KMS-11 (cell line): Measurements from ENCODE around the gene SHB.

ENCODE experiments used
- H2AFZ ChIP-seq: fragments of 200-600 bp; sonication (generic); 2 replicates; pipeline ENCODE4 v1.6.1; 2016; ENCODE audit warnings: antibody characterized with exemption, mixed run types, low read depth
- H3K27ac ChIP-seq: fragments of 200-600 bp; sonication (generic); 2 replicates; pipeline ENCODE4 v1.6.1; 2016; ENCODE audit warnings: mild to moderate bottlenecking, mixed run types
- H3K27me3 ChIP-seq: fragments of 200-600 bp; sonication (generic); 2 replicates; pipeline ENCODE4 v1.6.1; 2017; ENCODE audit warnings: mild to moderate bottlenecking, low read depth, mixed run types, moderate library complexity; ENCODE audit not compliant: insufficient read depth
- H3K36me3 ChIP-seq: fragments of 200-600 bp; sonication (generic); 2 replicates; pipeline ENCODE4 v1.6.1; 2017; ENCODE audit warnings: mild to moderate bottlenecking, mixed run types; ENCODE audit not compliant: insufficient read depth
- H3K4me1 ChIP-seq: fragments of 200-600 bp; sonication (generic); 2 replicates; pipeline ENCODE4 v1.6.1; 2016; ENCODE audit warnings: mild to moderate bottlenecking, low read depth, mixed run types; ENCODE audit not compliant: poor library complexity, severe bottlenecking
- H3K4me2 ChIP-seq: fragments of 200-600 bp; sonication (generic); 2 replicates; pipeline ENCODE4 v1.7.0; 2016; ENCODE audit warnings: mild to moderate bottlenecking, mixed run types
- H3K4me3 ChIP-seq: fragments of 200-600 bp; sonication (generic); IDR thresholded peaks from 2 replicates; pipeline ENCODE4 v1.6.1; 2017; ENCODE audit warnings: low read depth, low read length, mixed read lengths; ENCODE audit not compliant: insufficient read depth
- H3K79me2 ChIP-seq: fragments of 200-600 bp; sonication (generic); 2 replicates; pipeline ENCODE4 v1.6.1; 2016; ENCODE audit warnings: low read depth, mixed run types; ENCODE audit not compliant: insufficient read depth
- H3K9ac ChIP-seq: fragments of 200-600 bp; sonication (generic); 2 replicates; pipeline ENCODE4 v1.6.1; 2016; ENCODE audit warnings: mild to moderate bottlenecking, mixed run types
- H4K20me1 ChIP-seq: fragments of 200-600 bp; sonication (generic); 2 replicates; pipeline ENCODE4 v1.6.1; 2016; ENCODE audit warnings: mild to moderate bottlenecking, mixed run types; ENCODE audit not compliant: insufficient read depth
- TF ChIP-seq, protein P1 (sequence below): fragments of 200-600 bp; sonication (generic); conservative IDR thresholded peaks from 2 replicates; pipeline ENCODE4 v1.6.1; 2017; ENCODE audit warnings: low read depth, mild to moderate bottlenecking, antibody characterized with exemption, low read length, moderate library complexity, mixed read lengths

The SHB gene

DNA sequence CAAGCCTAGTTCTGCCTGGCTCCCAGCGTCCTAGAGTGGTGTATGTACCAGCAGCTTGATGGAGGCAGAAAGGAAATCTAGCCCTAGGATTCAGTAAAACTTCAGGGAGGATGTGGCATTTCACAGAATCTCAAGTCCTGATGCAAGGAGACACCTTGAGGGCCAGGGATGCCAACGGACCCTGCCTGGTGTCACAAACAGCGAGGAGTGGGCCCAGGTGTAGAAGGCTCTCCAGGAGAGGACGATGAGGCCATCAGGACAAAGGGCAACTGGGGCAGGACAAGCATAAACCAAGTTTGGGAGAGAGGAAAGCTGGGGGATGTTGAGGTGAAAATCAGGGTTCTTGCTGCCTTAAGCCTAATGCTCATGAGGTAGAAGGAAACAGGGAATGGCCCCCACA lies 83.0 kb downstream of the SHB start:
- TF ChIP-seq, protein P1, sequence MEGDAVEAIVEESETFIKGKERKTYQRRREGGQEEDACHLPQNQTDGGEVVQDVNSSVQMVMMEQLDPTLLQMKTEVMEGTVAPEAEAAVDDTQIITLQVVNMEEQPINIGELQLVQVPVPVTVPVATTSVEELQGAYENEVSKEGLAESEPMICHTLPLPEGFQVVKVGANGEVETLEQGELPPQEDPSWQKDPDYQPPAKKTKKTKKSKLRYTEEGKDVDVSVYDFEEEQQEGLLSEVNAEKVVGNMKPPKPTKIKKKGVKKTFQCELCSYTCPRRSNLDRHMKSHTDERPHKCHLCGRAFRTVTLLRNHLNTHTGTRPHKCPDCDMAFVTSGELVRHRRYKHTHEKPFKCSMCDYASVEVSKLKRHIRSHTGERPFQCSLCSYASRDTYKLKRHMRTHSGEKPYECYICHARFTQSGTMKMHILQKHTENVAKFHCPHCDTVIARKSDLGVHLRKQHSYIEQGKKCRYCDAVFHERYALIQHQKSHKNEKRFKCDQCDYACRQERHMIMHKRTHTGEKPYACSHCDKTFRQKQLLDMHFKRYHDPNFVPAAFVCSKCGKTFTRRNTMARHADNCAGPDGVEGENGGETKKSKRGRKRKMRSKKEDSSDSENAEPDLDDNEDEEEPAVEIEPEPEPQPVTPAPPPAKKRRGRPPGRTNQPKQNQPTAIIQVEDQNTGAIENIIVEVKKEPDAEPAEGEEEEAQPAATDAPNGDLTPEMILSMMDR, result no peak
- no peaks in the 10 kb centered on the region for H3K79me2 ChIP-seq
- no peak overlapping the region for H3K27ac ChIP-seq
- no peaks in the 10 kb centered on the region for H4K20me1 ChIP-seq
- H3K9ac ChIP-seq, result no peak overlapping the region
- no peak overlapping the region for H3K4me3 ChIP-seq
- H3K4me1 ChIP-seq, result no peaks in the 10 kb centered on the region
- no peaks in the 10 kb centered on the region for H3K27me3 ChIP-seq
- no peak overlapping the region for H3K4me2 ChIP-seq
- no peak overlapping the region for H2AFZ ChIP-seq
- no peaks in the 10 kb centered on the region for H3K36me3 ChIP-seq

DNA sequence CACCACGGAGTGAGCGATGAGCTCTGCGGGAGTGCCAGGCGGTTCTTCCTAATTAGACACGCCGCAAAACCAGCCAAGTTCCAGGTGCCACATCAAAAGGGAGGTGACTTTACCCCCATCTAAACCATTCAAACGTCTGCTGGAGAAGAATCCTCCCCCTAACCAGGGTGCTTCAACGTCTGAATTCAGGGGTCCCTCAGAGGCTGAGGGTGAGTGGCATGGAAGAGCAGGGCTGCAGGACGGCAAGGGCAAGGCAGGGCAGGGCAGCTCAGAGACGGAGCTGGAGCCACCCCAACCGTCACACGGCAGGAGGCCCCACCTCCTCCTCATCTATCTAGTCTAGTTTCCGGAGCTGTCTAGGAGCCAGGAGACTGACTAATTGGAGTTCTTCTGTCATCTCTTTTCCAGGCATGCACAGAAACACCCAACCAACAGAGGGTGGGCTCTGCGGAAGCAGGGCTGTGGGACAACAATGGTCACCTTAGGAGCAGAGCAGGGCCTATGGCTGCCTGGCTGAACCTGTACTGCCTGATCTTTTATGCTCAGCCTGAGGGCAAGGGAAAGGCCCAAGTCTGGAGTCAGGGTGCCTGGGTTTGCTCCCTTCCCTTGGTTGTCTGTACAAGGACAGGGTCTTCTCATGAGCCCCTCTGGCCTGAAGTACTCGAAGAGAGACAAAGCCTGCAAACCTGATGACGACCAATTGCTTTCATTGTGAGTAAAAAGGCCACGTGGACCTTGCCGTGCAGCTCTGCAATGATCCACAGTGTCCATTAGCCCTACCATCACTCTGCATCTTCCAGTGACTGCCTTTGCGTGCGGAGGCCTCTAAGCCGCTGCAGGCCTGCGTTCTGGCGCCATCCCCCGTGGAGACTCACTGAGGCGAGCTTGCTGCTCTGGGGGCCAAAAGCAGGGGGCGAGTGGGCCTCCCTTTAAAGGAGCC lies 84.1 kb downstream of the SHB start:
- H3K4me1 ChIP-seq, result no peaks in the 10 kb centered on the region
- H3K36me3 ChIP-seq, result no peaks in the 10 kb centered on the region
- TF ChIP-seq, protein P1, result no peak
- no peaks in the 10 kb centered on the region for H4K20me1 ChIP-seq
- H3K4me2 ChIP-seq, result no peak overlapping the region
- no peaks in the 10 kb centered on the region for H3K79me2 ChIP-seq
- H2AFZ ChIP-seq, result no peak overlapping the region
- no peak overlapping the region for H3K4me3 ChIP-seq
- H3K9ac ChIP-seq, result no peak overlapping the region
- H3K27me3 ChIP-seq, result no peaks in the 10 kb centered on the region
- H3K27ac ChIP-seq, result no peak overlapping the region

DNA sequence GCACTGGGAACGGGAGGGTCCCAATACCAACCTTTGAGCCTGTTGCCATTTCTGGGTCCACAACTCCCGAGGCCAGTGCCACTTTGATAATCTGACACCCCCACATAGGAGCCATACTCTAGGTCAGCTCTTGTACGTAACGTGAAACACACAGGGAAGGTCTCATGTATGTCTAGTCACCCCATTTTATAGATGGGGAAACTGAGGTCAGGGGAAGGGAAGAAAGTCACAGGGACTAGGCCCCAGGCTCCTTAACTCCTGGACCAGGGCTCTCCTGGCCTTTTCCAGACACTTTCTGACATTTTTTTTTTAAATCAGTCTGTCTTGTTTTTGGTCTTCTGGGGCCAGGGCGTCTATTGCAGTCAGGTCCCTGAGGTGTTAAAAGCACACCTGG lies 84.8 kb downstream of the SHB start:
- H3K79me2 ChIP-seq, result no peaks in the 10 kb centered on the region
- no peaks in the 10 kb centered on the region for H3K27me3 ChIP-seq
- no peaks in the 10 kb centered on the region for H3K4me1 ChIP-seq
- TF ChIP-seq, protein P1, result no peak
- H3K4me3 ChIP-seq, result no peak overlapping the region
- no peaks in the 10 kb centered on the region for H4K20me1 ChIP-seq
- H3K4me2 ChIP-seq, result no peak overlapping the region
- H2AFZ ChIP-seq, result no peak overlapping the region
- no peaks in the 10 kb centered on the region for H3K36me3 ChIP-seq
- no peak overlapping the region for H3K9ac ChIP-seq
- no peak overlapping the region for H3K27ac ChIP-seq

DNA sequence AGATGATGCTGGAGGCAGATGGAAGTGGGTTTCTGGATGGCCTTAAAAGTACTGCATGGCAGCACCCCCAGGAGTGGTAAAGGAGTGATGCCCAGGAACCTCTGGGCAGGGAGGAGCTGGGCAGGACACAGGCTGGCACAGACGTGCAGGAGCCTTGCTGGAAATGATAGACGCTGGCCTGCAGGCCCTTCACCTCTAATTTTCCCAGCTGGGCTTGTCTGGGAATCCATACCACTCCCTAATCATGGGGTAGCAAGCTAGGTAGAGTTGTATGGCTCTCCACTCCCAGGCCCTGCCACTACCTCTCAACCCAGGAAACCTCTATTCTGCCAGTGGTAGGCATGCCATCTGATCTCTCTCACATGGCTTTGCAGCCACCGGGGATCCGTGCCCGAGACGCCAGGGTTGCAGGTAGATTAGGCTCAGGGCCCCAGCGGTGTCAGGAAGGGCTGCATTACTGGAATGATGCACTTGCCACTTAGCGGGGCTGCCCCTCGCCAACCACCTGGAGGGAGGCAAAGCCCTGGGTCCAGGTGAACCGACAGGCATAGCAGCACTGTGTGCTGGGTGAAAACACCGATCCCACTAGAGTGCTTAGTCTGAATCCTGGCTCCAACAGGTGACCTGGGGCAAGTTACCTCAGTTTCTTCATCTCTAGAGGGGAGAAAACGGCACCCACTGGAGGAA lies 85.5 kb downstream of the SHB start:
- Histone ChIP-seq H3K9ac (no peak overlapping the region), H3K36me3 (no peaks in the 10 kb centered on the region), H3K27ac (no peak overlapping the region), H3K4me2 (no peak overlapping the region), H3K27me3 (no peaks in the 10 kb centered on the region), H4K20me1 (no peaks in the 10 kb centered on the region), H2AFZ (no peak overlapping the region), H3K79me2 (no peaks in the 10 kb centered on the region), H3K4me3 (no peak overlapping the region), H3K4me1 (no peaks in the 10 kb centered on the region)
- TF ChIP-seq, protein P1, result no peak
